Stimulated activated effector memory CD8-positive, alpha-beta T cell treated with anti-CD3 and anti-CD28 coated beads, Interleukin-12 subunit alpha, Interleukin-12 subunit beta, amount 100 ng/mL, for 72 hours (primary cell): Measurements from ENCODE around the gene C12orf42.
A peak's percentile ranks its signal among the peaks of the same experiment; 100 is the strongest.

Experiments used
- ATAC-seq: fragments of 150-1000 bp; cut with Tn5 transposase; 2 replicates; pipeline ENCODE4 v1.10.0; 2021
- DNase-seq, 2 donors: peaks; one replicate each; pipeline ENCODE4 v3.0.0; 2021 to 2022; ENCODE audit warnings: low spot score in 2 of 2
- H3K27ac Mint-ChIP-seq: one replicate; pipeline ENCODE4 v1.8.0; 2022; ENCODE audit warnings: mild to moderate bottlenecking, mixed read lengths
- H3K36me3 Mint-ChIP-seq: one replicate; pipeline ENCODE4 v1.8.0; 2022; ENCODE audit warnings: mild to moderate bottlenecking, mixed read lengths
- H3K4me1 Mint-ChIP-seq: one replicate; pipeline ENCODE4 v1.8.0; 2022; ENCODE audit warnings: mixed read lengths
- H3K4me3 Mint-ChIP-seq: one replicate; pipeline ENCODE4 v1.8.0; 2022; ENCODE audit warnings: mild to moderate bottlenecking, mixed read lengths
- H3K9me3 Mint-ChIP-seq: one replicate; pipeline ENCODE4 v1.8.0; 2022; ENCODE audit warnings: mixed read lengths

Gene C12orf42

DNA sequence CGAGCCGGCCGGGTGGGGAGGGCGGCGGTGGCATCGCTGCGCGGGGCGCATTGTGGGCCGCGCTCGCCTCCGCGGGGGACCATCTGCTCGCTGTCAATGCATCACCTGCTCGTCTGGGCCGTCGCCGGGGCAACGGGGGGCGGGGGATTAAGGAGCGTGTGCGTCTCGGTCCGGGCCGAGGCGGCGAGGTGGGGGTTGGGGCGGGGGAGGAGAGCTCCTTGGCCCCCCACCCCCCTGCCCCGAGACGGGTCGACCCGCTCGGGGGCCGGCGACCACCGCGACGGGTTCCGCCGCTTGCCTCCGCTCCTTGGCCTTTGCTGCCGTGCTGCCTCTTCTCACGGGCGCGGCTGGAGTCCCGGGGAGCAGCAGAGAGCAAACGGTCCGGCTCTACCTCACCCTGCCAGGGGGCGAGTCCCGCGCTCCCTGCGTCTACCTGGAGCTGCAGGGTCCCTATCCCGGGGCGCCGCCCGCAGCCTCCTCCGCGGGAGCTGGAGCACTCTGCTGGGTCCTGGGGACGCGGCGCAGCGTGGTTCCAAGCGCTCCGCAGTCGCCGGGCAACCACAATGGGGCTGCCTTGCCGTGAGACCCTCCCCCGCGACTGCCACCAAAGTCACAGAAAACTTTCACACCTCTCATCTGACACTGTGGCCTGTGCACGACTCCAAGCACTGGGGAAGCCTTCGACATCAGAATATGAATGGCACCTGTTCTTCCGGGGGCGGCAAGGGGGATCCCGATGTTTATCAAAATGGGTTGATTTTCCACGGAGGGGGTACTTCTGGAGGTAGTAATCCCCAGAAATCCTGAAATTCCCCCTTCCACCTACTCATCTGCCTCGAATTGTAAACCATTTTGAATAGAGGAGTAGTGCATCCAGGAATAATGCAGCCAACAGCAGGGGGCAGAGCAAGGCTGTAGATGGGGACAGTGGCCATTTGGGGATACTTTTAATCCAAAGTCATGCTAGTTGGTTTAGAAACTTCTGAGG, at the start of gene C12orf42:
Gene C12orf42 (minus strand): TSS at position 500 of the 988 bp plus-strand sequence. CDS start 17,542 bp downstream, outside the sequence.
- Mint-ChIP-seq H3K4me3 (peak within 1 kb of the TSS; percentile 61), H3K27ac (no peak within 1 kb of the TSS), H3K36me3 (no peaks in the 10 kb centered on the region), H3K9me3 (peaks cover 8% of the 10 kb centered on the region), H3K4me1 (peaks cover 16% of the 10 kb centered on the region)
- peak; percentile 49 for ATAC-seq
- peak in 1 of 2 donors; percentile 59 for DNase-seq

DNA sequence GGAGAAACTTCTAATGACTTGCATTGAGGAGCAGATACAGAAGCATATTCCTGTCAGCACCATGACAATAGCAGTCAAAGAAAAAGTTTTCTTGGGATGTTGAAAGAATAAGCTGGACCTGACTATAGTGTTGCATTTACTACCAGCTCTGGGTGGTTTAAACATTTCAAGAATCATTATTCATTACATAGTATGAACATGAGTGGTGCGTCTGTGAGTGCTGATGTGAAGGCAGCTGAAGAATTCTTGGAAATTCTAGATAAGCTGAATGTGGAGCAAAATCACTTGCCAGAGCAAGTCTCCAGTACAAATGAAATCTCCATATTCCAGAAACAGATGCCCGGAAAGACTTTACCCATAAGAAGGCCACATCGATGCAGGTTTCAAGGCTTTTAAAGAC, 46.3 kb upstream of the C12orf42 start:
- Mint-ChIP-seq H3K36me3 (no peaks in the 10 kb centered on the region), H3K9me3 (no peaks in the 10 kb centered on the region), H3K4me1 (peaks cover 14% of the 10 kb centered on the region), H3K4me3 (no peak overlapping the region), H3K27ac (no peak overlapping the region)
- no peak for ATAC-seq
- DNase-seq: no peak

DNA sequence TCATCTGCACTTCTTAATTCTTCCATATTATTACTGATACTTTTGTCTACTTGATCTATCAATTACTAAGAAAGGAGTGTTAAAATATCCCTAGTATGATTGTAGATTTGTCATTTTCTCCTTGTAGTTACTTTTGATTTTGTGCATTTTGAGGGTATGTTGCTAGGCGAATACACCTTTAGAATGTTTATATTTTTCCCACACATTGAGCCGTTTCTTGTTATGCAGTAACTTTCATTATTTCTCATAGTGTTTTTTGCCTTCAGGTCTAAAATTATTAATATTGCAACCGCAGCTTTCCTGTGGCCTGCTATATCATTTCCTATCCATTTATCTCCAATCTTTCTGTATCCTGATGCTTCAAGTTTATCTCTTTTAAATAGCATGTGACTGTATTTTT, 44.6 kb upstream of the C12orf42 start:
- DNase-seq: no peak
- Mint-ChIP-seq H3K27ac (no peak overlapping the region), H3K9me3 (no peaks in the 10 kb centered on the region)

DNA sequence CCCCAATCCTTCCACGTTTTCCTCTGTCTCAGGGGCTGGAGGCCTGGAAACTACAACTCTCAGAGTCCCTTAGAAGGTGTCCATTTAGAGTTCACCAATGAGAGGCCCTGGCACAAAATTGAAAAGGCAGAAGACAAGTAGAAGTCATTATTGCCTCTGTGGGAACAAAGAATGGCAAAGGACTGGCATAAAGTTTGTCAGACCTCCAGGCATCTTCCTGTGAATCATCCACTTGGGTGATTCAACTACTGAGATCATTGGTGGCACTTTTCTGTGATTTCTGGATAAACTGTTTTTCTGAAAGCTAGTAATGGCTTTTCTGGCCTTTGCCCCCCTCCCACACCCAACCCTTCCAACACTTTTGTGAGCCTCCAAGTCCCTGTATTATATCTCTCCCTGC, 42.6 kb upstream of the C12orf42 start:
- no peak overlapping the region for H3K27ac Mint-ChIP-seq
- no peaks in the 10 kb centered on the region for H3K36me3 Mint-ChIP-seq
- peaks cover 14% of the 10 kb centered on the region for H3K4me1 Mint-ChIP-seq
- H3K9me3 Mint-ChIP-seq: no peaks in the 10 kb centered on the region
- no peak overlapping the region for H3K4me3 Mint-ChIP-seq
- DNase-seq: no peak
- ATAC-seq: peak; percentile 54

More for the DNA sequence above, 44.6 kb upstream of the C12orf42 start:
- Mint-ChIP-seq H3K4me3 (no peak overlapping the region), H3K4me1 (peaks cover 14% of the 10 kb centered on the region), H3K36me3 (no peaks in the 10 kb centered on the region)
- ATAC-seq: peak; percentile 57

DNA sequence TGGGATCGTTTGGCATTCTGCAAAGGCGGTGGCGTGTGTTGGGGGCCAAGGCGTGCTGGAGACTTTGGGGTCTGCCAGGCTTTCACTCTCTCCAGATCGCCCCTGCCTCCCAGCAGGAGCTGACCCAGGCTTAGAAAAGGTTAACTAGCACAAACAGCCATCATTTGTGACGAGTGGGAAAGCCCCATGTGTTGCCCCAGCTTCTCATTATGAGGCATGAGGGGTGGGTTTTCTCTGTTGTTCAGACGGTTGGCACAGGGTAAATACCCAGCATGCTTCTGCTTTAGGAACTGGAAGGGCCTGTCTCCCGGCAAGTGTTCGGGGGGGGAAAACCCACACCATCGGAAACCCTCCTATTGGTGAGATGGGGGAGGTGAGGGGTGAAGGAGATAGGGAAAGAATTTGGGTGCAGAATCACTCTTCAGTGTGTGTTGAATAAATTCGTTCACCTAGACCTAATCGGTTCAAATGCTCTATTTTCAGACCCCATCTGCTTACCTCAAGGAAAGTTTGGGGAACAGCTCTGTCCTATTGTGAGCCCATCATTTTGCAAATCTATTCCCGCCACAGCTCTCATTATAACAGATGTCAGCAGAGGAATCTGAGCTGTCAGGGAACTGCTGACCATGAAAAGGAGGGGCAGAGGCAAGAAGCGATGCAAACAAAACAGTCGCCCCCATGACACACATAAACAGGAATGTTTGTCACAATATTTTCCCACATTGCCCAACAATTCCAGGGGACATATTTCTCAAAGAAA, 34.7 kb upstream of the C12orf42 start:
- no peak for DNase-seq
- Mint-ChIP-seq H3K4me1 (peaks cover 6% of the 10 kb centered on the region), H3K27ac (no peak overlapping the region), H3K36me3 (no peaks in the 10 kb centered on the region), H3K9me3 (no peaks in the 10 kb centered on the region), H3K4me3 (no peak overlapping the region)
- peak; percentile 60 for ATAC-seq

DNA sequence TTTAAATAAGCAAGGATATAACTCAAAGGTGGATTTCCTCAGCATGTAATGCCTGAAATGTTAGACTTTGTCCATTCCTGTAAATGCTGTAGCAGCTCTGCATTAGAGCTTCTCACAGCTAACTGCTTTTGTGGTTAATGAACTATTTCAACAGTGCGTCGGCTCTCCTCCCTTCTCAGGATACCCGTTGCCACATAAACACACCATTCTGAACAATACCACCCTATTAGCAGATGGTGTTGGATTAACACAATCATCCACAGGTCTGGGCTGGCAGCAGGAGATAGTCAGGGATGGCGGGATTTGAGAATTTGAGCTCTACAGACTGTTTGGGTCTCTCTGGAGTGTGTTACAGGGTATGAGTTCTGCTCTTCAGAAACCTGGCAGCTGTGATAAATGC, 33.5 kb upstream of the C12orf42 start:
- H3K4me1 Mint-ChIP-seq: peaks cover 6% of the 10 kb centered on the region
- no peak overlapping the region for H3K4me3 Mint-ChIP-seq
- no peaks in the 10 kb centered on the region for H3K9me3 Mint-ChIP-seq
- H3K36me3 Mint-ChIP-seq: no peaks in the 10 kb centered on the region
- no peak for DNase-seq
- no peak for ATAC-seq
- H3K27ac Mint-ChIP-seq: no peak overlapping the region

DNA sequence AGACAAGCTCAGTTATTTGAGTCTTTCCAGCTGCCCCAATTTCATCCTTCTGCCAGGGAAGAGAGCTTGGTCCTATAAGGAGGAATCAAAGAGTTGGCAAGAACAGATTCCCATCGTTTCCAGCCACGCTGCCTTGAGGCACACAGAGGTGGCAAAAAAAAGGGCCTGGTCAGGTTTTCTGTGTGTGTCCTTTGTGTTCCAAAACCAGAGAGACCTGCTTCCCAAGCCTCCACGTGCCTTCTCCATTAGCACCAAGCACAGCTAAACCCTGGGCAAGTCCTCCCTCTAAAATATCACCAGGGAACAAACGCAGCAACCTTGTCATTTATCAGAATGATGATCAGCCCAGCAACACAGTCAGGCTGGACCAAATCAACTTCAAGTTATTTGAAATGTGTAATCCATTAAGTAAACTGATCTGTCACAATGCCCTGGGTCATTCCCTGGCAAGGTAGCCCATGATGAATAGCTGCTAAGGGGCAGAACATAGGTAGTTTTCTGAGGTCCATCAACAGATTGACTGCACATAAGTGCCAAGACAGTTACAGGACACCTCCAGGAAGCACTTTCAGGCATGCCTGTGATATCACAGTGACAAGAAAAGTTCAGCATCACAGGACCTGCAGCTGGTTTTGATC, 28.6 kb upstream of the C12orf42 start:
- DNase-seq: no peak
- no peaks in the 10 kb centered on the region for H3K36me3 Mint-ChIP-seq
- no peaks in the 10 kb centered on the region for H3K9me3 Mint-ChIP-seq
- ATAC-seq: no peak
- no peak overlapping the region for H3K4me3 Mint-ChIP-seq
- H3K4me1 Mint-ChIP-seq: no peaks in the 10 kb centered on the region
- no peak overlapping the region for H3K27ac Mint-ChIP-seq

DNA sequence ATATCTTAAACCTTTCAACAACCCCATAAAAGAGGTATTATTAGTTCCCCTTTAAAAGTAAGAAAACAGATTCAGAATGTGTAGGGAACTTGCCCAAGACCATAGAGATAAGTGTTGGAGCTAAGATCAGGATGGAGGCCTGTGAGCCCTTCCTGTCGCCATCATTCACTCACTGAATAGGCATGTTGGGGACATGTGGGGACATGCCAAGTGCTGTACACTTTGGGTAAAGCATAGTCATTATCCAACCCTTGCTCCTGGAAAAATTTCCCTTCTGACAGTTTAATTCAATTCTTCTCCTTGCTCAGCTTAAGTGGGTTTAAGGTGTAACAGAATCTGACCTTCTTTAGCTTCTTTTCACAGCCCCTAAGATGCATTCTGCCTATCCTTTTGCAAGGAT, 28.0 kb upstream of the C12orf42 start:
- Mint-ChIP-seq H3K36me3 (no peaks in the 10 kb centered on the region), H3K27ac (no peak overlapping the region), H3K4me1 (no peaks in the 10 kb centered on the region), H3K4me3 (no peak overlapping the region), H3K9me3 (no peaks in the 10 kb centered on the region)
- DNase-seq: no peak
- ATAC-seq: no peak

DNA sequence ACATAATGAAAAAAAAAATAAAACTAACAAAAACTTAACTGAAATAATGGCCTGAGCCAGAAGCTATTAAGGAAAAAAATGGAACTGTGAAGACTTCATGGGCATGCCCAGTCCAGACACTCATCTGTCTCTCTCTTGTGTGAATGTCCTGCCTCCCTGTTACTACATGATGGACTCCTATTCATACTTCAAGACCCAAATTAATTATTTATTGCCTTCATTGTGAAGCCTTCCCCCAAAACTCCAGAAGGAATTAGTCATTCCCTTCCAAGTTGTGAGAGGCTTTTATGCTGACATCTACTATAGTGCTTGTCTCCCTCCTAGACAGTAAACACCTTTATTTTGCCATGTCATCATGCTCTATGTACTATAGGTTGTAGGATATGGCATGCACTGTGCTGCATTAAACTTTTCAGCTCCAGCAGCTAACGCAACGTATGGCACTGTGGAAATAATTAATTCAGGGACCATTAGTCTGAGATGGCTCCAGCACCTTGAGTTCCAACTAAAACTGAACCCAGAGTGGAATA, 25.0 kb upstream of the C12orf42 start:
- Mint-ChIP-seq H3K4me1 (no peaks in the 10 kb centered on the region), H3K4me3 (no peak overlapping the region), H3K9me3 (no peaks in the 10 kb centered on the region), H3K36me3 (no peaks in the 10 kb centered on the region), H3K27ac (no peak overlapping the region)
- ATAC-seq: no peak
- DNase-seq: no peak

DNA sequence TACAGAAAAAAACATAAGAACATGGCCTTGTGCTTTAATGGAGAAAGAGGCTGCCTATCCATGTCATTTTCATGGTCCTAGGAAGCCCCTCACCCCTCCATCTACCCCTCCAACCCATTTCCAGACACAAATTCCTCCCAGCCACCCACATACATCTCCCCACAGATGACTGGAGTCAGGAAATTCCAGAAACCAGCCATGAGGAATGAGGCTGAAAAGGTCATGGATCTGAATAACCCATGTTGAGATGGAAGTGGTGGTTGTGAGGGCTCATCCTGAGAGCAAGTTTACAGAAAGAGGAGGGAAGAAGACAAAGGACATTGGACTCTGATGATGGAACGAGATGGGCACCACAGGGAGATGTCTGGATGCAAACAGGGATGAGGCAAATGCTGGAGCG, 23.9 kb upstream of the C12orf42 start:
- no peaks in the 10 kb centered on the region for H3K36me3 Mint-ChIP-seq
- no peaks in the 10 kb centered on the region for H3K4me1 Mint-ChIP-seq
- no peak overlapping the region for H3K27ac Mint-ChIP-seq
- no peak for ATAC-seq
- no peak overlapping the region for H3K4me3 Mint-ChIP-seq
- H3K9me3 Mint-ChIP-seq: no peaks in the 10 kb centered on the region
- DNase-seq: no peak

DNA sequence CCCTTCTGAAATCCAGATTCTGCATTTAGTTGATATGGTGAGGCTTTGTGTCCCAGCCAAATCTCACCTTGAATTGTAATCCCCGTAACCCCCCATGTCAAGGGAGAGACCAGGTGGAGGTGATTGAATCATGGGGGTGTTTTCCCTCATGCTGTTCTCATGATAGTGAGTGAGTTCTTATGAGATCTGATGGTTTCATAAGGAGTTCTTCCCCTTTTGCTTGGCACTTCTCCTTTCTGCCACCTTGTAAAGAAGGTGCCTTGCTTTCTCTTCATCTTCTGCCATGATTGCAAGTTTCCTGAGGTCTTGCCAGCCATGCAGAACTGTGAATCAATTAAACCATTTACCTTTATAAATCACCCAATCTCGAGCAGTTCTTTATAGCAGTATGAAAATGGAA, 23.1 kb upstream of the C12orf42 start:
- peaks cover 3% of the 10 kb centered on the region for H3K9me3 Mint-ChIP-seq
- no peak overlapping the region for H3K27ac Mint-ChIP-seq
- H3K4me1 Mint-ChIP-seq: peaks cover 4% of the 10 kb centered on the region
- H3K36me3 Mint-ChIP-seq: no peaks in the 10 kb centered on the region
- H3K4me3 Mint-ChIP-seq: no peak overlapping the region
- no peak for DNase-seq
- ATAC-seq: no peak

DNA sequence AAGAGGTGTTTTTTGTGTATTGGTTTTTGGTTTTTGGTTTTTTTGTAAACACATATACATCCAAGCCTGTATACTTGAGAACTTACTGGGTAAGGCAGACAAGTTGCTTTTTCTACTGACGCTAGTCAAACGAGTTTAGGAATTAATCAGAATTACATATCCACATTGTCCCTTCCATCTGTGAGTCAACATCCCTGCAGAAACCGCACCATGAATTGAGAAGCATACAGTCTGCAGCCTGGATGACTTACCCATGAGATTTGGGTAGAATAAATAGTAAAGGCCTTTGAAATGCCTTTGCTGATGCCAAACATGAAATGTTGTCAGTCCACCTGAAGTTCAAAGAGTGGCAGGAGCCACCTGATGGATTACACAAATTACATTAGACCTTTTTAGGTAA, 21.4 kb upstream of the C12orf42 start:
- H3K36me3 Mint-ChIP-seq: no peaks in the 10 kb centered on the region
- H3K9me3 Mint-ChIP-seq: peaks cover 7% of the 10 kb centered on the region
- H3K27ac Mint-ChIP-seq: no peak overlapping the region
- peaks cover 8% of the 10 kb centered on the region for H3K4me1 Mint-ChIP-seq
- no peak overlapping the region for H3K4me3 Mint-ChIP-seq
- ATAC-seq (peak; percentile 59), DNase-seq (no peak)

DNA sequence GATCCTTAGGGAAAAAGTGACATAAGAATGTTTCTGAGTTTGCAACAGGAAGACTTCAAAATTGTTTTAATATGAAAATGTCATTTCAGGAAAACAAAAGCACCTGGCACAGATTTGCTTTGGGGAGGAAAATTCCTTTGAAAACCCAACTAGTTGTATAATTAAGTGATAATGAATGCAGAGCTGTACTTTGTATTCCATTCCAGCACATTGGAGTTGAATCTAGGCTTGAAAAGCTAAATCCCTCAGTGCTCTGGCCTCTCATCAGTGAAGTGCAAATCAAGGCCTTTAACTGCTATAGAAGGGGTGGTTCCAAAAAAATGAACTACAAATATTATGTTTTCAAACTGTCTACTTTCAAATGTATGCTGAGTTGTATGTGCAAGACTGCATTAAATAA, 19.6 kb upstream of the C12orf42 start:
- peaks cover 8% of the 10 kb centered on the region for H3K4me1 Mint-ChIP-seq
- no peak overlapping the region for H3K27ac Mint-ChIP-seq
- no peak overlapping the region for H3K4me3 Mint-ChIP-seq
- no peak for DNase-seq
- no peaks in the 10 kb centered on the region for H3K36me3 Mint-ChIP-seq
- ATAC-seq: no peak
- H3K9me3 Mint-ChIP-seq: peaks cover 7% of the 10 kb centered on the region

DNA sequence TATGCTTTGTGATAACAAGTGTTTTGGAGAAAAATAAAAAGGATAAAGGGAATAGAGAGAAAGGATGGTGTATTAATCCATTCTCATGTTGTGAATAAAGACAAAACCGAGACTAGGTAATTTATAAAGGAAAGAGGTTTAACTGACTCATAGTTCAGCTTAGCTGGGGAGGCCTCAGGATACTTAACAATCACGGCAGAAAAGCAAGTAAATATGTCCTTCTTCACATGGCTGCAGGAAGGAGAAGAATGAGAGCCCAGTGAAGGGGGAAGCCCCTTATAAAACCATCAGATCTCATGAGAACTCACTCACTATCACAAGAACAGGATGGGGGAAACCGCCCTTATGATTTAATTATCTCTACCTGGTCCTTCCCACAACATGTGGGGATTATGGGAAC, 18.1 kb upstream of the C12orf42 start:
- Mint-ChIP-seq H3K36me3 (no peaks in the 10 kb centered on the region), H3K4me1 (peaks cover 8% of the 10 kb centered on the region), H3K4me3 (no peak overlapping the region), H3K27ac (no peak overlapping the region), H3K9me3 (peaks cover 7% of the 10 kb centered on the region)
- ATAC-seq: no peak
- no peak for DNase-seq
